GM18519 (cell line): ENCODE results near the gene RARRES1.
"Not testable (repeated sequence)": the region's sequence is repeated elsewhere in the genome, so short reads cannot be mapped to it uniquely, and the experiment has no call there.

Experiments
- ATAC-seq: cut with Tn5 transposase; IDR thresholded peaks from one replicate; pipeline ENCODE4 v1.9.1; 2021; ENCODE audit warnings: mild to moderate bottlenecking, moderate library complexity; ENCODE audit not compliant: unreplicated experiment, low FRiP score

RARRES1 gene

DNA sequence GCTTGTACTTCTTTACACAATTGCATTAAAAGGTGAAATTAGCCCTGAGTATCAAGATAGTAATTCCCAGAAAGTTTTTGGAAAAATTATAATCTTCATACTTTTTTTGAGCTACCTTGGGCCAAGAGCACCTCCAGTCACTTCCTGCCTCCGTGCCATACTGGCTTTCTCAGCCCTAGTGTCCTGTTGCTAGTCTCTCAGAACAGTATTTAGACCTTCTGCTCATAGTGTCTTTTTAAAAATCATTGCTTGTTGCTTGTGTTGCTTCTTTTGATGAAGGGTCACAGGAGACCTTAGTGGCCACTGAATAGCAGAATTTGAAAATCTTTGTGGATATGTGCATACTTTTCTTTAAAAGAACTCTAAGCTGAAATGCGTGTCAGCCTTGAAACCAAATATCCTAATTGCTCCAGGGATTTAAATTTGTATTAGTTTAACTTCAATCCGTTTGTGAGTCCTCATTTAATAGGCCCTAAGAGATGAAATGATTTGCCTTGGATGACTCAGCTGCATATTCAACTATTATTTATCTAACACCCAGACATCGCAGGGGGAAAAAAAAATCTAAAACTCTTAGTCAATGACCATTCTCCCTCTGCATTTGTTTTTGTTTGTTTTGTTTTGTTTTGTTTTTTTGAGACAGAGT, 30.7 kb downstream of the RARRES1 start:
- ATAC-seq, result no peak

DNA sequence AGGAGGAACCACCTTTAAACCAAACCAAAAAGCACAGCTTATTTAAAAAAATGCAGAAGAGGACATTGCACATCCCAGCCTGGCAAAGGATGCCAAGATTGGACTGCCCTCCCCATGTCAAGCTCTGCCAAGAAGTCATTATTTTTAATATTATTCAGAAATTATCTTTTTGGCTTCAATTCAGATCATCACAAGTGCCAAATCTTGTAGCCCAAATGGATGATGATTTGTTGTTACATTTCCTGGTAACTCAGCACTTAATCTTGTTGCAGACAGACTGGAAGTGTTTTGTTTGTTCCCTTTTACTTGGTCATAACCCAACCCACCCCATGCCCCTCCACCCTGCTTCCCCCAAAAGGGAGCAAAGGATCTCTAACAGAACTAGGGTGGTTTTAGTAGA, 31.7 kb downstream of the RARRES1 start:
- ATAC-seq, result no peak

- no peak for ATAC-seq
Measured at GRCh38 chr3:158696618-158697017, 35.6 kb downstream of the RARRES1 start.

GRCh38 chr3:158693866-158694456, 38.3 kb downstream of the RARRES1 start:
- not testable (repeated sequence) for ATAC-seq

DNA sequence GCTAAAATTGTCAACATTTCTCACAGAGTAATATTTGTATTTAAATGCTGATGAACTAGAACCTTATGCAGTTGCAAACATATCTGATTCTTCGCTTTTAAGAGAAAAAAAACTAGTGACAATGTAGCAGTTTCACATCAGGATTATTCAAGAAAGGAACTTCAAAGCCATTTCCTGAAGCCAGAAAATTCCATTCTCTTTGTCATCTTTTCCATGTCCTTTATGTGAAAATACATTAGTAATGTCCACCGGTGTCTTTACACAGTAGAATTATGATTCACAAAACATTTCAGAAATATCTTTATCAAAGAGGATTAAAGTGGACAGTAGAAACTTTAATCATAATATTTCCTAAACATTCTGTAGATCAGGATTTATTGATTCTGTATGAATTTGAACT, 47.1 kb downstream of the RARRES1 start:
- ATAC-seq, result no peak

DNA sequence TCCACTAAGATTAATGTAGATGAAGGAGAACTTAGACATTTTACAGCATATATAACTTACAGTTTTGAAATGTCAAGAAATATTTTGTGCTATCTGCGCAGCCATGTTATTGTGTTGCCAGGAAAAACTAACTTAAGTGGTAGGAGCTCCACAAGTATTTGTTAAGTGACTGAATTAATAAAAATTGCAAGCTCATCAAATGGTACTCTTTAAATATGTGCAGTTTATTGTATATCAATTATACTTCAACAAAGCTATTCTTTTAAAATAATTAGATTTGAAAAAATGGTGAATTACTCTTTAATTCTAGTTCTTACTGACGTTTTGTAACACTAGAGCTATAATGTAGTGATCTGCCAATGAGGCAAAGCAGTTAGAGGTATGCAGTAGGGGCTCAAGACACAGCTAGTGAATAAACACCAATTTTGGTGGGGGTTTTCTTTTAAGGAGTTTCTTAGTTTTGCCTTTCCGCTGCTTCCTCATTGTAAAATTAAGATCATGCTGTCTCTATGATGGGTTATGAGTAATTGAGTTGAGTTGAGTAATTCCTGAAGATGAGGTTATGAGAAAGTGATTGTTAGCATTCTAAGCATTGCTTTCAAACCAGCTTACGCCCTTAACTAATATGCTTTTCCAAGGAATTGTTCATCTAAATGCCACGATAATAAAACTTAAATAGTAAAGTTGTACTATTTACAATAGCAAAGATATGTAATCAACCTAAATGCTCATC, 48.9 kb downstream of the RARRES1 start:
- no peak for ATAC-seq

DNA sequence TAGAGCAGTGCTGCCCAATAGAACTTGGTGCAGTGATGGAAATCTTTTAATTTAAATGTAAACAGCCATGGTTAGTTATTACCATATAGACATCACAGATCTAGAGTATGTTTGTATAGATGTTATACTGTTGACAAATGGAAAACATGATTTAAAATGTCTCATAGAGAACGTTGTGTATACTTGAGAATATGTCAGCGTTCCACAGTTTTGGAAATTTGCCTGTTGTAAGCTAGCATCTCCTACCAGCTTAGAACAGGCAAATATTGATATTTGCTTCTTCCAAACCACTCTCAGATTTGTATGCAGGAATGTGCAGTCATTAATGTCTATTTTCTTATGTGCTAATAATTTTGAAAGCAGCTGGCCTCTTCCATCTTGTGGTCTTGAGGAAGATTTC, 51.4 kb downstream of the RARRES1 start:
- no peak for ATAC-seq

DNA sequence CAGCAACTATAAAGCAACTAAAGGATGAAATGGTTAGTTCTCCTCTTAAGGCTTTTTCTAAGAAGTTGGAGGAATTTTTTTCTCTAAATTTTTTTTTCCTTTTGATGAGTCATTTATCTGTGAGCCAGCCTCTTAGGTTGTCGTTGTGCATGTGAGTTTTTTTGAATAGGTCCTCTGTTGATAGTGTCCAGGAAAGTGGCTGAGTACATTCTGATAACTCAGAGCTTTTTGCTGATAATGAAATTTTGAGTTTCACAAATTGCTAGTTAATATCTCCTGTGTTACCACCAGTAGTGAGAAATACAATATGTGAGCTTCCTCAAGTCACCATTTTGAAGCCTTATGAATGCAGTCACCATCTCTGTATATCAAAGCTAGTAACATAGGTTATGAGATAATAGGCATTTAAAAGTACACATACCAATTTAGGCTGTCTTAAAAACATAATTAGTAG, 52.7 kb downstream of the RARRES1 start:
- no peak for ATAC-seq

DNA sequence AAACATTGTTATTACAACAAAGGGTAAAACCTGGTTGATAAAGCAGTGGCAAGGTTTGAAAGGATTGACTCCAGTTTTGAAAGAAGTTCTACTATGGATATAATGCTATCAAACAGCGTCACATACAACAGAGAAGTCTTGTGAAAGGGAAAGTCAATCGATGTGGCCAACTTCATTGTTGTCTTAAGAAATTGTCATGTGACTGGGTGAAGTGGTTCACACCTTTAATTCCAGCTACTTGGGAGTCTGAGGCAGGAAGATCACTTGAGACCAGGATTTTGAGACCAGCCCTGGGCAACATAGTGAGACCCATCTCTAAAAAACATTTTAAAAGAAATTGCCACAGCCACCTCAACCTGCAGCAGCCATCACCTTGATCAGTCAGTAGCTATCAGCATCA, 53.6 kb downstream of the RARRES1 start:
- no peak for ATAC-seq

DNA sequence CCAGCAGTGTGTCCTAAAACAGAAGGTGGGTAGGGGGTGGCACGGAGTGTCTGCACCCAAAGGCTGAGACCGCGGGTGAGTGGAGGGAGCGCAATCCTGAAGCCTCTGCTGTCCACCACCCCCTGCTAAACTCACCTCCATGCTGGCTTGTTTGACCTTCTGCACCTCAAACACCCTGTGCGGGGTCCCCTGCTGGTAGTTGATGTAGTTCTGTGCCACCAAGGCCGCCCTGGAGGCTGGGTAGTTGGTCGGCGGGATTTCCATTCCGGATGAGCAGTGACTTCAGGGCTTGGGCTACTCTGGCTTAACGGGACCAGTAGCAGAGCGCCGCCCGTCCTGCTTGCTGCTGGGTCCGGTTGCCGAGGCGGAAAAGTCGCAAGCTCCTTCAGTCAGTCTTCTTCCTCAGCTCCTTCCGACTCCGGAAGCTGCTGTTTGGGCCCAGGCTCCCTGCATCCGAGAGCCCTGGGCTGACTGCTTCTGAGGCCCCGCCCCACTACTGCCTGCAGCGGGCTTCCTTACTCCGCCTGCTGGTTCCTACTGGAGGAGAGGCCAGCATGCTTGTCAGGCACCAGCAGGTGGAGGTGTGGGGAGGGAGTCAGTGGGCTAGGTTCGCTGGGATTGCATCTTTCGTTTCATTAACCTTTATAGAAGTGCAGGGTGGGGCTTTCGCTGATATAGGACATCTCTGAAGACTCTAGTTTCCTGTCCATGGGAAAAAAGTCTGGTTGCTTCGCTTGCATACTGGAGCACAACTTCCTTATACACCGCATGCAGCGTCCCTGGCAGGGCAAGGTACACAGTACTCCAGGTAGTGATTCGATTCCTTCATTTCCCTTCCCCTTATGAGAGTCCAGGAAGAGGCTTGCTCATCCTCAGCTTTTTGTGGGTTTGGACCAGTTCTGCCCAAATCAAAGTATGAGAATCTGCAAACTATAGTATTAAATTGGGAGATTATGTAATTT, 59.8 kb downstream of the RARRES1 start, which contains the start of gene LXN:
TSS of gene LXN (minus strand) at position 434 of the 962 bp plus-strand sequence. CDS start at position 264, 170 bp downstream.
- ATAC-seq, result peak; percentile 99

GRCh38 chr3:158671821-158672214, 60.4 kb downstream of the RARRES1 start:
- ATAC-seq, result peak; percentile 2

DNA sequence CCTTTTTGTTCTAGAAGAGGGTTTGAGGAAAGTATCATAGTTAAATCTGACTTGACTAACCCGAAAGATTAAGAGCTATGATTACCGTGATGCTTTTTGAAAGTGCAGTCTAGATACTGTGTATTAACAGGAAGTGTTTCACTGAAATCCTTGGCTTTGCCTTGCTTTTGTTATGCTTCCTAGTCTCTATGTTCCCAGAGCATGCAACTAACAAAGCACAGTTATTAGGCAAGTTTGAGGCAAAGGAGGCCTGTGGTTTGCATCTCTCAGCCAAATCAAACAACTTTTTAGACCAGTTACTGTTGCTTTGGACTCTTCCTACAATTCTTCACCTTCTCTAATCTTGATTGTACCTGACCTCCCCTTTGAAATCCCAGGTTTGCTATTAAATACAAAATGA, 63.8 kb downstream of the RARRES1 start:
- no peak for ATAC-seq

DNA sequence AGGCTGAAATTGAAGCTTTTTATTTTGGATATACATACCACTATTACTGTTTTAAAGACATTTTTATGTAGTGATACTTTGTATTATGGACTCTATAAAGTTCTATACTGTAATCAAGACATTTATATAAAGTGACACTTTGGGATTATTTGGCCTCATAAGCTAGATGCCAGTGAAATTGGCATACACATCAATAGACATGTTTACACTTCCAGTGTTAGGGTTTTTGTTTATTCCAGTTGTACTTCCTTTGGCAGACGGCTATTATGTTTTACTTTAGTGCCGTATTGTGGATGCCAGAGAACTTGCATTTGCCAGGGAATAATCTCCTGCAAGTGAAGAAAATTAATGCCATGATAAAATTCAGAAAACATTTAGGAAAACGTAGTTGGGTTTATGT, 65.8 kb downstream of the RARRES1 start:
- no peak for ATAC-seq

DNA sequence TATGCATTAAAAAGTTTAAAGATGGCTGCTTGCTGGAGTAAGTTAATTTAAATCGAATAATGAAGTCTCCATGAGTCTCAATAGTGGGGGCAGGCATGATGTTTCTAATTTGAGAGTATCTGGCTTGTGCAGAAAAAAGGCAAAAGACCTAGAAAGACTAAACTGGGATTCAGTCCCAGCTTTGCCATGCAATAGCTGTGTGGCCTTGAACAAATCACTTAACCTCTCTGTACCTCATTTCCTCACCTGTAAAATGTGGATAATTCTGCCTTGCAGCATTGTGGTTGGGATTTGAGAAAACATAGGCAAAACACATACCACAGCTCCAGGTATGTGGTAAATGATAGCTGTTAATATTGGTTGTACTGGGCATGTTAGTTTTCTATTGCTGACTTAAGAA, 68.4 kb downstream of the RARRES1 start:
- no peak for ATAC-seq

DNA sequence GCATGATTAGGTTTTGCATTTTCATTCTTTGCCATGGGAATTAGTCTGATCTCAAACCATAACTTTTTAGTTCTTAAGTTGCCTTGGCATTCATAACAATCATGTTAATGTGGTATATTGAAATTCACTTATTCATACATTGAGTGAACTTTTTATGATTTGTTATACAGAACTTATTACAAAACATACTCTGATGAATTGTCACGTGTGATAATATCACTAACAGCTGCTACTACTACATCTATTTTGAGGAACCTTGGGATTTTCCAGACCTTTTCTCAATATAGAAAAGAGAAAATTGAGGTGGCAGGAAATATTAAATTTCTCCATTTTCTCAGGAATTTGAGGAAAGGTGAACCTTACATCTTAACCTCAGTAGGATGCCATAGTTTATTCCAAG, 69.0 kb downstream of the RARRES1 start:
- no peak for ATAC-seq

DNA sequence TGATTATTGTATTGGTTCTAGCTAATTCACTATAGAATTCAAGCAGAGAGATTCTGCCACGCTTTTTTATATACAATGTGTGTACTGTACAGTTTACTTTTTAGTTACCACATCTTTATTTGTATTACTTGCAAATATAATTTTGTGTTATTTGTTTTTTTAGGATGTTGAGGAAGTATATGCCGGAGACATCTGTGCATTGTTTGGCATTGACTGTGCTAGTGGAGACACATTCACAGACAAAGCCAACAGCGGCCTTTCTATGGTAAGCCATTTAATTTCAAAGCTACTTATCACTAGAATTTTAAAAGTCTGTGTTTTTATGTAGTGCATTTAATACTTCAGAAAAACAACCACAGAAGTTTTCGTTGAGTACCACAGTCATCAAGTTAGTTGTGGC, 71.5 kb downstream of the RARRES1 start:
- ATAC-seq, result no peak

DNA sequence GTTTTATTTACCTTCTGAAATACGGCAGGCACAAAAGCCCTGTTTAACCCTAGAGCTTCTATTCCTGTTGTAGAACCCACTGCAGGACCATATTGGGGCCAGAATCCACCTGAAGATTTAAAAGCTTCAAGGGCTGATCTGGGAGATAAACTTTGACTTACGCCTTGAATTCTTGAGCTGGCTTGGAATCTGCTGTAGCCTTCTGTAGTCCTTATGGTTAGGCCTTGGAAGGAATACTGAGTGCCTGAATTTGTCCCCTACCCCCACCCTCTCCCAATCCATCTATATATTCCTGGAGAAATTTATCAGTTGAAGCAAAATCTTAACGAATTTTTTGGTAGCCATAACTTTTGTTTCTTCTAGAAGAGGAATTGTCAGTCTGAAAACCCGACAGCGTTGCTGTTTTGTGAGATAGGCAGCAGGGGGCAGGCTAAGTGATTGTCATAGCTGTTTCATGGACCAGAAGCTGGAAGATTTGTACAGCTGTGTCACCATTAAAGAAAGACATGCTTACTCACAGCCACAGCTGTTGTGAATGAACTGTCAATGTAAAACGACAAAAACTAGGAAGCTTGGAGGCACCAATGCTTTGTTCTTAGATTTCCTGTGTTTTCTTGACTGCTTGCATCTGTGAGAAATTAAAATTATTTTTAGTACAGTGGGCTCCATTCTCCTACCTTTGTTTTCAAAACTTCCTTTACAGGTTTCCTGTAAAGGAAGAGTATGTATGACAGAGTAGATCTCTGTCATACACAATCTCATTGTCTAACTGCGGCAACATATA, 72.6 kb downstream of the RARRES1 start:
- ATAC-seq, result peak; percentile 75

GRCh38 chr3:158658889-158659288, 73.4 kb downstream of the RARRES1 start:
- ATAC-seq, result no peak

GRCh38 chr3:158652463-158652862, 79.8 kb downstream of the RARRES1 start:
- no peak for ATAC-seq

DNA sequence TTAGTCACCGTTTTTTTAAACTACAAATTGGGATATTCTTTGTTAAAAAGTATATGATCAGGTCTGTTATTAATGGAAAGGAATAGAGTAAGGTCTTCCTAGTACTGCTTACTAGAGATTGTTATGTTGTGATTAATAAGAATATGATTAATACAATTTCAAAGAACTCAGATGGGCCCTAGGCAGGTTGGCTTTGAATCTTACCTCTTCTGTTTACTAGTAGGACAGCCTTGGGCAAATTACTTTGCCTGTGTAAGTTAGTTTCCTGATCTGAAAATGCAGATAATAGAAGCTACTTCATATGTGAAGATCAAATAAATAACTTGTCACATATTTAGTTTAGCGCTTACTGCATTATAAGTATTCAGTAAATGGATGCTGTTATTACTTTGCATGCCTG, 81.1 kb downstream of the RARRES1 start:
- no peak for ATAC-seq
